Effector memory CD4-positive, alpha-beta T cell (primary cell): ENCODE measurements around the gene TIPARP.
"Not testable (repeated sequence)": the region's sequence is repeated elsewhere in the genome, so short reads cannot be mapped to it uniquely, and the experiment has no call there.

Experiments used
- DNase-seq, 3 donors: peaks; one replicate each; pipeline ENCODE4 v3.0.0-alpha.2; 2020
- H3K27ac ChIP-seq: 2 replicates; pipeline ENCODE4 v1.7.0; 2013; ENCODE audit warnings: mild to moderate bottlenecking, low read length, moderate library complexity; ENCODE audit not compliant: insufficient read depth, poor library complexity, severe bottlenecking
- H3K27me3 ChIP-seq: replicated peaks from 2 replicates; pipeline ENCODE4 v1.7.0; 2013; ENCODE audit warnings: mild to moderate bottlenecking, low read length; ENCODE audit not compliant: insufficient read depth, control insufficient read depth, poor library complexity, severe bottlenecking
- H3K36me3 ChIP-seq: 2 replicates; pipeline ENCODE4 v1.7.0; 2013; ENCODE audit warnings: mild to moderate bottlenecking, low read length, moderate library complexity; ENCODE audit not compliant: control insufficient read depth, insufficient read depth
- H3K4me1 ChIP-seq: 2 replicates; pipeline ENCODE4 v1.7.0; 2013; ENCODE audit warnings: low read length, mild to moderate bottlenecking; ENCODE audit not compliant: control insufficient read depth, insufficient read depth, poor library complexity, severe bottlenecking
- H3K4me3 ChIP-seq: 2 replicates; pipeline ENCODE4 v1.7.0; 2013; ENCODE audit warnings: low read length, low read depth, mild to moderate bottlenecking; ENCODE audit not compliant: insufficient read depth, poor library complexity, severe bottlenecking
- H3K9me3 ChIP-seq: 2 replicates; pipeline ENCODE4 v1.7.0; 2013; ENCODE audit warnings: mild to moderate bottlenecking, low read length, moderate library complexity; ENCODE audit not compliant: control insufficient read depth

Gene TIPARP

GRCh38 chr3:156646958-156647357, 27.4 kb upstream of the TIPARP start:
- H3K9me3 ChIP-seq: no peaks in the 10 kb centered on the region
- H3K36me3 ChIP-seq: no peaks in the 10 kb centered on the region
- H3K27ac ChIP-seq: no peak overlapping the region
- H3K4me1 ChIP-seq: peaks cover 10% of the 10 kb centered on the region
- no peak for DNase-seq
- H3K4me3 ChIP-seq: no peak overlapping the region
- H3K27me3 ChIP-seq: no peaks in the 10 kb centered on the region

GRCh38 chr3:156648086-156648485, 26.3 kb upstream of the TIPARP start:
- H3K27ac ChIP-seq: no peak overlapping the region
- no peak for DNase-seq

GRCh38 chr3:156649681-156650080, 24.7 kb upstream of the TIPARP start:
- H3K27me3 ChIP-seq: no peaks in the 10 kb centered on the region
- H3K4me1 ChIP-seq: no peaks in the 10 kb centered on the region
- no peak for DNase-seq
- no peak overlapping the region for H3K4me3 ChIP-seq
- no peaks in the 10 kb centered on the region for H3K9me3 ChIP-seq
- H3K27ac ChIP-seq: no peak overlapping the region
- no peaks in the 10 kb centered on the region for H3K36me3 ChIP-seq

More at GRCh38 chr3:156648086-156648485, 26.3 kb upstream of the TIPARP start:
- H3K9me3 ChIP-seq: no peaks in the 10 kb centered on the region
- H3K27me3 ChIP-seq: no peaks in the 10 kb centered on the region
- no peaks in the 10 kb centered on the region for H3K36me3 ChIP-seq
- H3K4me1 ChIP-seq: peaks cover 7% of the 10 kb centered on the region
- no peak overlapping the region for H3K4me3 ChIP-seq

GRCh38 chr3:156652661-156653060, 21.7 kb upstream of the TIPARP start:
- H3K4me1 ChIP-seq, H3K9me3 ChIP-seq: not testable (repeated sequence)

GRCh38 chr3:156654834-156655233, 19.6 kb upstream of the TIPARP start:
- no peak overlapping the region for H3K4me3 ChIP-seq
- no peak overlapping the region for H3K27ac ChIP-seq
- no peaks in the 10 kb centered on the region for H3K36me3 ChIP-seq
- no peaks in the 10 kb centered on the region for H3K9me3 ChIP-seq
- H3K27me3 ChIP-seq: no peaks in the 10 kb centered on the region
- no peaks in the 10 kb centered on the region for H3K4me1 ChIP-seq
- no peak for DNase-seq

More at GRCh38 chr3:156652661-156653060, 21.7 kb upstream of the TIPARP start:
- not testable (repeated sequence) for DNase-seq, H3K27me3 ChIP-seq, H3K27ac ChIP-seq, H3K36me3 ChIP-seq, H3K4me3 ChIP-seq

GRCh38 chr3:156655819-156656550, 18.4 kb upstream of the TIPARP start:
- Histone ChIP-seq H3K4me1 (no peaks in the 10 kb centered on the region), H3K9me3 (no peaks in the 10 kb centered on the region), H3K36me3 (no peaks in the 10 kb centered on the region), H3K4me3 (no peak overlapping the region), H3K27me3 (no peaks in the 10 kb centered on the region), H3K27ac (no peak overlapping the region)
- no peak for DNase-seq

- DNase-seq: no peak
- Histone ChIP-seq H3K9me3 (no peaks in the 10 kb centered on the region), H3K27me3 (no peaks in the 10 kb centered on the region), H3K4me1 (no peaks in the 10 kb centered on the region), H3K27ac (no peak overlapping the region), H3K36me3 (no peaks in the 10 kb centered on the region), H3K4me3 (no peak overlapping the region)
Observed at GRCh38 chr3:156657440-156657839, 16.9 kb upstream of the TIPARP start.

GRCh38 chr3:156657862-156658731, 16.3 kb upstream of the TIPARP start:
- Histone ChIP-seq H3K4me3 (no peak overlapping the region), H3K27ac (no peak overlapping the region), H3K9me3 (no peaks in the 10 kb centered on the region), H3K27me3 (no peaks in the 10 kb centered on the region), H3K36me3 (no peaks in the 10 kb centered on the region), H3K4me1 (no peaks in the 10 kb centered on the region)
- no peak for DNase-seq

- Histone ChIP-seq H3K27ac (no peak overlapping the region), H3K27me3 (no peaks in the 10 kb centered on the region), H3K36me3 (no peaks in the 10 kb centered on the region), H3K4me1 (peaks cover 3% of the 10 kb centered on the region), H3K4me3 (no peak overlapping the region), H3K9me3 (no peaks in the 10 kb centered on the region)
- DNase-seq: no peak
Observed at GRCh38 chr3:156658732-156659090, 15.7 kb upstream of the TIPARP start.

GRCh38 chr3:156659260-156659659, 15.1 kb upstream of the TIPARP start:
- DNase-seq: no peak

More at GRCh38 chr3:156659260-156659659, 15.1 kb upstream of the TIPARP start:
- Histone ChIP-seq H3K4me1 (peaks cover 9% of the 10 kb centered on the region), H3K36me3 (no peaks in the 10 kb centered on the region), H3K27ac (no peak overlapping the region), H3K27me3 (no peaks in the 10 kb centered on the region), H3K4me3 (no peak overlapping the region), H3K9me3 (no peaks in the 10 kb centered on the region)
